ENCODE measurements around the gene KAT7.

KAT7 gene

DNA sequence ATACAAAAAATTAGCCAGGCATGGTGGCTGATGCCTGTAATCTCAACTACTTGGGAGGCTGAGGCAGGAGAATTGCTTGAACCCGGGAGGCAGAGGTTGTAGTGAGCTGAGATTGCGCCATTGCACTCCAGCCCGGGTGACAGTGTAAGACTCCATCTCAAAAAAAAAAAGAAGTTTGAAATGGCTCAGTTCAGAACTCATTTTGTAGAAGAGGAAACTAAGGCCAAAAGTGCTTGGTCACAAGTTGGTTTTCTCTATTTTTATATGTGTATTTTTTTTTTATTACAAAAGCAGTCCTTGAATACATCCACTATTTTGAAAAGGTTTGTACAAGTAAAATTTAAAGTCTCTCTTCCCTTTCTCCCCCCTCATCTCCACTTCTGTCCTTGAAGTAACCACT lies 53.9 kb downstream of the KAT7 start:
- H3K4me3 ChIP-seq (replicated peaks; ENCODE audit: low read depth, low read length), result no peak overlapping the region
- DNase-seq (ENCODE audit: low read depth), result no peak
- TF ChIP-seq, protein P1, sequence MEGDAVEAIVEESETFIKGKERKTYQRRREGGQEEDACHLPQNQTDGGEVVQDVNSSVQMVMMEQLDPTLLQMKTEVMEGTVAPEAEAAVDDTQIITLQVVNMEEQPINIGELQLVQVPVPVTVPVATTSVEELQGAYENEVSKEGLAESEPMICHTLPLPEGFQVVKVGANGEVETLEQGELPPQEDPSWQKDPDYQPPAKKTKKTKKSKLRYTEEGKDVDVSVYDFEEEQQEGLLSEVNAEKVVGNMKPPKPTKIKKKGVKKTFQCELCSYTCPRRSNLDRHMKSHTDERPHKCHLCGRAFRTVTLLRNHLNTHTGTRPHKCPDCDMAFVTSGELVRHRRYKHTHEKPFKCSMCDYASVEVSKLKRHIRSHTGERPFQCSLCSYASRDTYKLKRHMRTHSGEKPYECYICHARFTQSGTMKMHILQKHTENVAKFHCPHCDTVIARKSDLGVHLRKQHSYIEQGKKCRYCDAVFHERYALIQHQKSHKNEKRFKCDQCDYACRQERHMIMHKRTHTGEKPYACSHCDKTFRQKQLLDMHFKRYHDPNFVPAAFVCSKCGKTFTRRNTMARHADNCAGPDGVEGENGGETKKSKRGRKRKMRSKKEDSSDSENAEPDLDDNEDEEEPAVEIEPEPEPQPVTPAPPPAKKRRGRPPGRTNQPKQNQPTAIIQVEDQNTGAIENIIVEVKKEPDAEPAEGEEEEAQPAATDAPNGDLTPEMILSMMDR (IDR thresholded peaks at IDR 0.05; ENCODE audit: low read length, missing control alignments), result no peak

DNA sequence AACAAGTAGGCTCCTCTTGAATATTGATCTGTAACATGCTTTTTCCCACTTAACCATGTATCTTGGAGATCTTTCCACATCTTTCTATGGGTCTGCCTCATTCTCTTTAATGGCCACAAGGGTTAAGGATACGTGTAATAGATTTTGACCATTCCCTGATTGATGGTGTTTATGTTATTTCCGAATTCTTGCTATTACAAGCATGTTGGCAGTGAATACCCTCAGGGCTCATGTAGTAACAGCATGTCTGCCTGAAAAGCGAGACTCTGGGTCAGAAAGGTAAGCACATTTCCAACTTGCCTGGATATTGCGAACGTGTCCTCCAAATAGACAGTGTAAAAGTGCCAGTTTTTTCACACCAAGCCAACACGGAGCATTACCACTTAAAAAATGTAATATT lies 54.4 kb downstream of the KAT7 start:
- no peak overlapping the region for H3K4me3 ChIP-seq (replicated peaks; ENCODE audit: low read depth, low read length)
- no peak for DNase-seq (ENCODE audit: low read depth)
- TF ChIP-seq, protein P1 (IDR thresholded peaks at IDR 0.05; ENCODE audit: low read length, missing control alignments), result no peak

DNA sequence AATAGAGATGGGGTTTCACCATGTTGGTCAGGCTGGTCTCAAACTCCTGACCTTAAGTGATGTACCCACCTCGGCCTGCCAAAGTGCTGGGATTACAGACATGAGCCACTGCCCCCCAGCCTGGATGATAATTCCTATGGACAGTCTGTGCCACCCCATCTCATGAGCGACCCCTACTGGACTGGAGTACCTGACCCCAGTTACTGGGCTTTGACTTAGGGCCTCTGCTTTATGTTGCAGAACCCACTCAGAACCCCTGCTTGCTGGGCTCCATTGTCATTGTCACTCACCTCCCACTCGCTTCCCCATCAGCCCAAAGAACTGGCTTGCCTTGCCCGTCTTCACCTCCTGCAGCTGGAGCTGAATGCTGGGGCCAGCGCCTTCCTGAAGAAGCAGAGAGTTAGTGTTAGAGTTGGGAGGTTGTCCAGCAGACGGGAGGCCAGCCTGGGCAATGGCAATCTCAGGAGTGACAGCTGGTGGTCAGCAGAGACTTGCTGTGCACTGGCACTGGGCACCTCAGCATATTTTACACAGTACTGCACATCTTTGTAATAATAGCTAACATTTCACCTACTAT lies 55.4 kb downstream of the KAT7 start:
- peak; percentile 30 for DNase-seq (ENCODE audit: low read depth)
- H3K4me3 ChIP-seq (replicated peaks; ENCODE audit: low read depth, low read length), result no peak overlapping the region
- TF ChIP-seq, protein P1 (IDR thresholded peaks at IDR 0.05; ENCODE audit: low read length, missing control alignments), result peak; percentile 55

DNA sequence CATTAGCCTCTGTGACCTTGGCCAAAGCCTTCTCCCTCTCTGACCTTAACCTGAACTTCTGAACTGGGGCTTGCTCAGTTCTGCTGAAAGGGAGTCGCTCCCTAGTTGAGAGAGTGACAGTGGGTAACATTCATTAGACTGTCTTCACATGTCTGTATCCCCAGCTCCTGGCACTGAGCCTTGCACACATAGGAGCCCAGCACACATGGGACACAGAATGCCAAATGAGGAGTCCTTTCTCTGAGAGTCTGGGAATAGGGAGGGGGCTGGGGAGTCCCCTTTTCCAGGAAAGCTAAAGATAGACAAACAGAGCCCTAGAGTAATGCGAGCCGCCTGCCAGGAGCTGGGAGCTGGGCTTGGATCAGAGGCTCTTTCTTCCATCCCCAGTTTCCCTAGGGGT lies 56.8 kb downstream of the KAT7 start:
- TF ChIP-seq, protein P1 (IDR thresholded peaks at IDR 0.05; ENCODE audit: low read length, missing control alignments), result no peak
- no peak for DNase-seq (ENCODE audit: low read depth)
- H3K4me3 ChIP-seq (replicated peaks; ENCODE audit: low read depth, low read length), result no peak overlapping the region

GRCh38 chr17:49846938-49847712 lies 58.6 kb downstream of the KAT7 start:
- no peak for DNase-seq (ENCODE audit: low read depth)
- H3K4me3 ChIP-seq (replicated peaks; ENCODE audit: low read depth, low read length), result no peak overlapping the region
- TF ChIP-seq, protein P1 (IDR thresholded peaks at IDR 0.05; ENCODE audit: low read length, missing control alignments), result no peak

- TF ChIP-seq, protein P1 (IDR thresholded peaks at IDR 0.05; ENCODE audit: low read length, missing control alignments), result no peak
- H3K4me3 ChIP-seq (replicated peaks; ENCODE audit: low read depth, low read length), result no peak within 1 kb of the TSS
- no peak for DNase-seq (ENCODE audit: low read depth)
Measured at GRCh38 chr17:49848019-49848473, 59.6 kb downstream of the KAT7 start, which contains the start of gene TAC4. Gene TAC4 (minus strand): TSS chr17:49848069. CDS start chr17:49848017, 52 bp downstream.
